IMR-90 (cell line): Measurements from ENCODE around the gene PCCA. TPM values are rescaled to one million over a fixed set of nuclear protein-coding genes. Genes with fewer than 3 reads are reported as not detected.

Experiments
- ATAC-seq: fragments of 200-7000 bp; cut with Tn5 transposase; 2 replicates; pipeline ENCODE4 v1.9.1; 2020; ENCODE audit warnings: low read depth, mild to moderate bottlenecking, moderate library complexity
- BruUV-seq: library from RNA; stranded (reverse); fragments of 400-500 nt; replicated peaks from 2 replicates; lab custom pipeline; 2021; lab: Mats Ljungman, UMichigan
- CTCF ChIA-PET: fragments of 300-600 bp; formaldehyde crosslinking; extraction: SDS; loops from one replicate; lab custom pipeline; 2021; ENCODE audit warnings: antibody characterized with exemption; lab: Yijun Ruan, JAX
- POLR2A ChIA-PET: fragments of 300-600 bp; sonication (Branson Sonifier 250); formaldehyde crosslinking; loops from one replicate; lab custom pipeline; 2022; ENCODE audit warnings: antibody characterized with exemption; ENCODE audit not compliant: unreplicated experiment; lab: Charles Lee
- DNase-seq: peaks from one replicate; pipeline ENCODE4 v3.0.0; 2013
- H2AFZ ChIP-seq: replicated peaks from 2 replicates; pipeline ENCODE3; 2013; ENCODE audit warnings: low read length, mild to moderate bottlenecking; ENCODE audit not compliant: poor library complexity
- H2AK5ac ChIP-seq: 2 replicates; pipeline ENCODE4 v1.6.1; 2013; ENCODE audit warnings: low read depth, low read length, inconsistent platforms
- H2AK9ac ChIP-seq: replicated peaks from 2 replicates; pipeline ENCODE3; 2013; ENCODE audit warnings: mild to moderate bottlenecking, low read depth, low read length, moderate library complexity; ENCODE audit not compliant: poor library complexity
- H2BK120ac ChIP-seq: 2 replicates; pipeline ENCODE4 v1.6.1; 2013; ENCODE audit warnings: low read depth, low read length, inconsistent platforms
- H2BK15ac ChIP-seq: 3 replicates; pipeline ENCODE4 v1.6.1; 2013; ENCODE audit warnings: low read depth, low read length, inconsistent platforms
- H2BK20ac ChIP-seq: 2 replicates; pipeline ENCODE4 v1.6.1; 2013; ENCODE audit warnings: low read depth, mild to moderate bottlenecking, inconsistent platforms, low read length, moderate library complexity
- H2BK5ac ChIP-seq: 2 replicates; pipeline ENCODE4 v1.6.1; 2013; ENCODE audit warnings: mild to moderate bottlenecking, low read depth, low read length, inconsistent platforms; ENCODE audit not compliant: poor library complexity, severe bottlenecking
- H3K14ac ChIP-seq: replicated peaks from 2 replicates; pipeline ENCODE4 v1.6.1; 2013; ENCODE audit warnings: low read depth, low read length, inconsistent platforms
- H3K18ac ChIP-seq: 2 replicates; pipeline ENCODE4 v1.6.1; 2013; ENCODE audit warnings: low read depth, low read length, control low read depth
- H3K23ac ChIP-seq: 2 replicates; pipeline ENCODE4 v1.6.1; 2013; ENCODE audit warnings: low read depth, low read length, inconsistent platforms
- H3K27ac ChIP-seq: 2 replicates; pipeline ENCODE4 v1.5.1; 2013; ENCODE audit warnings: mild to moderate bottlenecking, control low read depth, low read length; ENCODE audit not compliant: insufficient read depth
- H3K27me3 ChIP-seq: 2 replicates; pipeline ENCODE4 v1.6.1; 2013; ENCODE audit warnings: low read length; ENCODE audit not compliant: control insufficient read depth, insufficient read depth
- H3K36me3 ChIP-seq: 2 replicates; pipeline ENCODE4 v1.6.1; 2013; ENCODE audit warnings: low read length, mixed read lengths; ENCODE audit not compliant: control insufficient read depth, insufficient read depth
- H3K4ac ChIP-seq: 2 replicates; pipeline ENCODE4 v1.6.1; 2013; ENCODE audit warnings: low read depth, low read length, inconsistent platforms
- H3K4me1 ChIP-seq: 2 replicates; pipeline ENCODE4 v1.6.1; 2013; ENCODE audit warnings: low read length, mixed read lengths; ENCODE audit not compliant: control insufficient read depth, insufficient read depth
- H3K4me2 ChIP-seq: 2 replicates; pipeline ENCODE4 v1.6.1; 2013; ENCODE audit warnings: low read depth, mild to moderate bottlenecking, control low read depth, low read length, moderate library complexity
- H3K4me3 ChIP-seq: 2 replicates; pipeline ENCODE4 v1.5.1; 2013; ENCODE audit warnings: low read depth, mild to moderate bottlenecking, control low read depth, low read length, moderate library complexity; ENCODE audit not compliant: insufficient read depth
- H3K56ac ChIP-seq: 2 replicates; pipeline ENCODE4 v1.6.1; 2013; ENCODE audit warnings: low read length, inconsistent platforms; ENCODE audit not compliant: insufficient read depth; ENCODE audit errors: extremely low read depth
- H3K79me1 ChIP-seq, 2 experiments: 2 replicates each; pipeline ENCODE4 v1.6.1; 2013; ENCODE audit warnings: low read length in 2 of 2, inconsistent platforms in 1 of 2, low read depth in 1 of 2
- H3K9ac ChIP-seq: 2 replicates; pipeline ENCODE4 v1.6.1; 2013; ENCODE audit warnings: low read depth, low read length, control low read depth
- H3K9me1 ChIP-seq: 2 replicates; pipeline ENCODE4 v1.6.1; 2013; ENCODE audit warnings: low read length, inconsistent platforms; ENCODE audit not compliant: insufficient read depth
- H3K9me3 ChIP-seq: 2 replicates; pipeline ENCODE4 v1.6.1; 2013; ENCODE audit warnings: low read length; ENCODE audit not compliant: control insufficient read depth, insufficient read depth
- H4K20me1 ChIP-seq: 2 replicates; pipeline ENCODE4 v1.6.1; 2013; ENCODE audit warnings: low read length, inconsistent platforms; ENCODE audit not compliant: insufficient read depth
- H4K5ac ChIP-seq: 2 replicates; pipeline ENCODE4 v1.6.1; 2013; ENCODE audit warnings: mild to moderate bottlenecking, low read depth, low read length, control low read depth
- H4K8ac ChIP-seq, 2 experiments: 2 replicates each; pipeline ENCODE4 v1.6.1; 2013; ENCODE audit warnings: low read depth in 2 of 2, low read length in 2 of 2, control low read depth in 1 of 2, inconsistent platforms in 1 of 2
- H4K91ac ChIP-seq: 2 replicates; pipeline ENCODE4 v1.6.1; 2013; ENCODE audit warnings: low read depth, low read length, inconsistent platforms; ENCODE audit not compliant: insufficient read depth
- FOS ChIP-seq: fragments of 150-350 bp; IDR thresholded peaks from 2 replicates; pipeline ENCODE4 v1.6.1; 2016; ENCODE audit warnings: low read depth, low read length
- MXI1 ChIP-seq: IDR thresholded peaks from 2 replicates; pipeline ENCODE4 v1.6.1; 2012; ENCODE audit warnings: low read depth, mild to moderate bottlenecking, low read length, moderate library complexity, borderline replicate concordance
- NFE2L2 ChIP-seq: fragments of 150-350 bp; IDR thresholded peaks from 2 replicates; pipeline ENCODE4 v1.6.1; 2016; ENCODE audit warnings: low read depth, mild to moderate bottlenecking, low read length
- WGBS, 2 experiments: methylation state at CpG; one replicate each; pipeline versions ENCODE4 v1.1.5 to v1.1.7; 2013; ENCODE audit warnings: missing lambda C conversion rate in 2 of 2; ENCODE audit not compliant: insufficient read length in 1 of 2; ENCODE audit errors: extremely low coverage in 2 of 2; 5-methylcytosine and 5-hydroxymethylcytosine counted together
- dilution Hi-C: fragments of 300-500 bp; cut with HindIII; formaldehyde crosslinking; loops from one replicate; pipeline ENCODE4 v1.14.3; 2018; ENCODE audit warnings: low sequenced_read_pairs; ENCODE audit not compliant: unreplicated experiment
- in situ Hi-C: fragments of 300-500 bp; cut with MboI; formaldehyde crosslinking; loops from 3 replicates; pipeline ENCODE4 v1.14.3; 2019; ENCODE audit warnings: low sequenced_read_pairs, inconsistent platforms, mixed read lengths
- intact Hi-C: fragments of 100-400 bp; cut with micrococcal nuclease; formaldehyde crosslinking; loops from 2 replicates; pipeline ENCODE4 v1.10.0; 2022
- polyA plus RNA-seq, 3 experiments: library from polyadenylated mRNA; depleted of rRNA; stranded (reverse); fragments of >200 nt; gene quantifications; 2 replicates each; pipeline ENCODE4 v1.2.3, GENCODE V29; 2012; ENCODE audit warnings: low replicate concordance in 1 of 3
- total RNA-seq: library from RNA; depleted of rRNA; stranded (reverse); fragments of >200 nt; gene quantifications from 2 replicates; pipeline ENCODE4 v1.2.3, GENCODE V29; 2012

The PCCA gene
- total and polyA plus RNA-seq, 2 of the 4 experiments (the other 2 are of a cell fraction): 7.6 to 24.0 TPM

GRCh38 chr13:100211016-100211710, 122.3 kb downstream of the PCCA start:
- Histone ChIP-seq H2BK5ac (peak overlapping the region; percentile 72), H2AK5ac (peak overlapping the region; percentile 35; the same call in 1 of the 2 replicates), H2BK120ac (peak overlapping the region; percentile 85), H3K9me3 (no peaks in the 10 kb centered on the region), H2BK20ac (peak overlapping the region; percentile 85; the same call in 1 of the 2 replicates), H4K91ac (peak overlapping the region; percentile 80; the same call in 1 of the 2 replicates), H3K4ac (peak overlapping the region; percentile 79; the same call in 1 of the 2 replicates), H3K56ac (0 out of 2 replicates have a peak overlapping the region, but pooled peaks have one; percentile 18), H3K23ac (peak overlapping the region; percentile 46; the same call in 1 of the 2 replicates), H2AK9ac (no peak overlapping the region), H2BK15ac (peak overlapping the region; percentile 87; the same call in 2 of the 3 replicates), H3K27ac (no peak overlapping the region), H3K79me1 (peaks cover 3 to 33% of the 10 kb centered on the region in 2 experiments), H3K4me2 (peak overlapping the region; percentile 52; the same call in 1 of the 2 replicates), H3K18ac (peak overlapping the region; percentile 95), H3K4me3 (no peak overlapping the region), H3K9me1 (no peaks in the 10 kb centered on the region; the same call in none of the 2 replicates), H4K20me1 (no peaks in the 10 kb centered on the region; the same call in 1 of the 2 replicates), H3K27me3 (no peaks in the 10 kb centered on the region), H3K36me3 (no peaks in the 10 kb centered on the region), H3K9ac (no peak overlapping the region), H3K4me1 (peaks cover 17% of the 10 kb centered on the region), H3K14ac (peak overlapping the region; percentile 53; the same call in 1 of the 2 replicates), H2AFZ (no peak overlapping the region), H4K8ac (peak overlapping the region in 1 of 2 experiments; percentile 86; a peak in 2 of 4 replicates), H4K5ac (peak overlapping the region; percentile 85; the same call in 1 of the 2 replicates)
- intact Hi-C loops: loop anchor here (5.0 kb wide), 1 partner anchor 49 kb away; no protein-coding TSS in a partner anchor
- DNase-seq (peak; percentile 23), ATAC-seq (no peak)
- dilution Hi-C loops: no loop called here
- in situ Hi-C loops: no loop called here
- ChIA-PET CTCF (interaction anchor here (1.3 kb wide), 1 partner anchor 20 kb away, joined by 3 read pairs; no protein-coding TSS in a partner anchor), POLR2A (no interaction called here)
- WGBS, 2 experiments: no CpG with 5 or more reads among the region's 4 CpGs
- TF ChIP-seq MXI1: no peak
- TF ChIP-seq NFE2L2: no peak
- no peak for TF ChIP-seq FOS
- no TSS peak for BruUV-seq
